Neural cell (in vitro differentiated cells): ENCODE results near the gene SPOCK1. TPM values are rescaled to one million over a fixed set of nuclear protein-coding genes. Genes with fewer than 3 reads are reported as not detected.

Experiments
- H2AFZ ChIP-seq: fragments of 200-600, 300-800 bp; sonication (generic), shearing (Covaris generic); 2 replicates; pipeline ENCODE4 v1.6.0; 2014; ENCODE audit warnings: low read depth, mild to moderate bottlenecking, antibody characterized with exemption, low read length, moderate library complexity
- H3F3A ChIP-seq: fragments of 200-600 bp; shearing (Covaris generic); 2 replicates; pipeline ENCODE4 v1.6.1; 2016; ENCODE audit warnings: mild to moderate bottlenecking, moderate library complexity, mixed read lengths, antibody characterized with exemption, low read length; ENCODE audit not compliant: insufficient read depth, poor library complexity, severe bottlenecking
- H3K27ac ChIP-seq: fragments of 200-600, 300-800 bp; sonication (generic), shearing (Covaris generic); 2 replicates; pipeline ENCODE4 v1.5.1; 2014; ENCODE audit warnings: mild to moderate bottlenecking, low read length, moderate library complexity
- H3K27me3 ChIP-seq: fragments of 300-800, 200-600 bp; sonication (generic), shearing (Covaris generic); 2 replicates; pipeline ENCODE4 v1.6.0; 2014; ENCODE audit warnings: mild to moderate bottlenecking, low read depth, low read length, moderate library complexity; ENCODE audit not compliant: insufficient read depth
- H3K36me3 ChIP-seq: fragments of 300-800, 200-600 bp; sonication (generic), shearing (Covaris generic); 2 replicates; pipeline ENCODE4 v1.5.1; 2014; ENCODE audit warnings: mild to moderate bottlenecking, antibody characterized with exemption, low read length, moderate library complexity; ENCODE audit not compliant: insufficient read depth
- H3K4me2 ChIP-seq: fragments of 300-800, 200-600 bp; sonication (generic), shearing (Covaris generic); 2 replicates; pipeline ENCODE4 v1.6.0; 2014; ENCODE audit warnings: mild to moderate bottlenecking, low read length
- H3K4me3 ChIP-seq: fragments of 300-800, 200-600 bp; sonication (generic), shearing (Covaris generic); 2 replicates; pipeline ENCODE4 v1.5.1; 2014; ENCODE audit warnings: mild to moderate bottlenecking, low read length, moderate library complexity
- H3K79me2 ChIP-seq: fragments of 200-600 bp; shearing (Covaris generic); replicated peaks from 2 replicates; pipeline ENCODE4 v1.6.0; 2014; ENCODE audit warnings: mild to moderate bottlenecking, low read length, moderate library complexity; ENCODE audit not compliant: insufficient read depth
- H3K9ac ChIP-seq: fragments of 300-800, 200-600 bp; sonication (generic), shearing (Covaris generic); 2 replicates; pipeline ENCODE4 v1.6.1; 2016; ENCODE audit warnings: mild to moderate bottlenecking, low read length, mixed read lengths
- H3K9me2 ChIP-seq: fragments of 200-600 bp; shearing (Covaris generic); 2 replicates; pipeline ENCODE4 v1.6.1; 2016; ENCODE audit warnings: mild to moderate bottlenecking, low read length, mixed read lengths; ENCODE audit not compliant: insufficient read depth
- H3K9me3 ChIP-seq: fragments of 200-600, 300-800 bp; sonication (generic), shearing (Covaris generic); 2 replicates; pipeline ENCODE4 v1.6.1; 2016; ENCODE audit warnings: mild to moderate bottlenecking, mixed run types, low read length, moderate library complexity, mixed read lengths
- H4K20me1 ChIP-seq: fragments of 200-600 bp; shearing (Covaris generic); 2 replicates; pipeline ENCODE4 v1.6.1; 2016; ENCODE audit warnings: mild to moderate bottlenecking, mixed run types; ENCODE audit not compliant: insufficient read depth
- CTCF ChIP-seq: fragments of 450-650 bp; IDR thresholded peaks from 2 replicates; pipeline ENCODE4 v1.5.1; 2014; ENCODE audit warnings: antibody characterized with exemption, mild to moderate bottlenecking, moderate library complexity; ENCODE audit not compliant: poor library complexity, severe bottlenecking
- EP300 ChIP-seq: fragments of 450-650 bp; conservative IDR thresholded peaks from 2 replicates; pipeline ENCODE4 v1.6.1; 2014; ENCODE audit warnings: antibody characterized with exemption, mild to moderate bottlenecking, moderate library complexity; ENCODE audit not compliant: poor library complexity, severe bottlenecking
- EZH2 ChIP-seq: fragments of 200-600, 300-800 bp; shearing (Covaris generic), sonication (generic); IDR thresholded peaks from 2 replicates; pipeline ENCODE4 v1.6.1; 2014; ENCODE audit warnings: antibody characterized with exemption, low read length, borderline replicate concordance, mild to moderate bottlenecking; ENCODE audit not compliant: insufficient read depth, poor library complexity, severe bottlenecking
- MXI1 ChIP-seq: fragments of 450-650 bp; conservative IDR thresholded peaks from 2 replicates; pipeline ENCODE4 v1.6.1; 2014; ENCODE audit warnings: antibody characterized with exemption, mild to moderate bottlenecking; ENCODE audit not compliant: poor library complexity, severe bottlenecking
- POLR2AphosphoS5 ChIP-seq: IDR thresholded peaks from 2 replicates; pipeline ENCODE4 v1.6.1; 2012
- RAD21 ChIP-seq: fragments of 450-650 bp; conservative IDR thresholded peaks from 2 replicates; pipeline ENCODE4 v1.6.1; 2014; ENCODE audit warnings: antibody characterized with exemption, mild to moderate bottlenecking, moderate library complexity
- REST ChIP-seq: IDR thresholded peaks from 2 replicates; pipeline ENCODE4 v1.6.1; 2012; ENCODE audit warnings: borderline replicate concordance
- SMC3 ChIP-seq: fragments of 450-650 bp; conservative IDR thresholded peaks from 2 replicates; pipeline ENCODE4 v1.6.1; 2014; ENCODE audit warnings: antibody characterized with exemption, mild to moderate bottlenecking, moderate library complexity; ENCODE audit not compliant: poor library complexity
- TAF1 ChIP-seq: IDR thresholded peaks from 2 replicates; pipeline ENCODE4 v1.6.1; 2012; ENCODE audit warnings: low read depth
- polyA plus RNA-seq: library from polyadenylated mRNA; depleted of rRNA; stranded (reverse); fragments of >200 nt; gene quantifications from 2 replicates; pipeline ENCODE4 v1.2.3, GENCODE V29; 2014

SPOCK1 gene
- polyA plus RNA-seq, 1 donor from 2014 or later = 33.6 TPM

GRCh38 chr5:137292461-137293027, 206.6 kb downstream of the SPOCK1 start:
- Histone ChIP-seq H3F3A (no peaks in the 10 kb centered on the region), H3K36me3 (no peaks in the 10 kb centered on the region), H3K79me2 (no peaks in the 10 kb centered on the region), H3K4me3 (no peak overlapping the region), H4K20me1 (no peaks in the 10 kb centered on the region), H3K9me2 (no peaks in the 10 kb centered on the region), H3K27me3 (no peaks in the 10 kb centered on the region), H3K9me3 (no peaks in the 10 kb centered on the region), H2AFZ (no peak overlapping the region), H3K4me2 (no peak overlapping the region), H3K9ac (no peak overlapping the region), H3K27ac (no peak overlapping the region)
- TF ChIP-seq RAD21 = no peak
- TF ChIP-seq POLR2AphosphoS5 = no peak

GRCh38 chr5:137291436-137291835, 207.7 kb downstream of the SPOCK1 start:
- TF ChIP-seq EP300 (no peak), REST (no peak), SMC3 (no peak), TAF1 (no peak), EZH2 (no peak), MXI1 (no peak), CTCF (no peak), RAD21 (no peak)
- no peak overlapping the region for H3K4me3 ChIP-seq
- H3K36me3 ChIP-seq = no peaks in the 10 kb centered on the region
- H3K27me3 ChIP-seq = no peaks in the 10 kb centered on the region
- H3K27ac ChIP-seq = no peak overlapping the region
- H3K9me3 ChIP-seq = no peaks in the 10 kb centered on the region
- H3K79me2 ChIP-seq = no peaks in the 10 kb centered on the region
- no peaks in the 10 kb centered on the region for H3K9me2 ChIP-seq
- H3K9ac ChIP-seq = no peak overlapping the region
- H2AFZ ChIP-seq = no peak overlapping the region
- no peaks in the 10 kb centered on the region for H4K20me1 ChIP-seq
- no peak overlapping the region for H3K4me2 ChIP-seq
- H3F3A ChIP-seq = no peaks in the 10 kb centered on the region

- no peak overlapping the region for H3K9ac ChIP-seq
Measured at GRCh38 chr5:137291031-137291430, 208.1 kb downstream of the SPOCK1 start.

More at GRCh38 chr5:137291031-137291430, 208.1 kb downstream of the SPOCK1 start:
- H3K79me2 ChIP-seq = no peaks in the 10 kb centered on the region
- H3K27me3 ChIP-seq = no peaks in the 10 kb centered on the region
- TF ChIP-seq CTCF (no peak), REST (no peak), EP300 (no peak), TAF1 (no peak), EZH2 (no peak), SMC3 (no peak), POLR2AphosphoS5 (no peak), MXI1 (no peak), RAD21 (no peak)
- H3K9me2 ChIP-seq = no peaks in the 10 kb centered on the region
- no peak overlapping the region for H3K4me2 ChIP-seq
- no peak overlapping the region for H3K27ac ChIP-seq
- no peak overlapping the region for H2AFZ ChIP-seq
- no peaks in the 10 kb centered on the region for H3K36me3 ChIP-seq
- no peaks in the 10 kb centered on the region for H3K9me3 ChIP-seq
- H3K4me3 ChIP-seq = no peak overlapping the region
- no peaks in the 10 kb centered on the region for H3F3A ChIP-seq
- H4K20me1 ChIP-seq = no peaks in the 10 kb centered on the region
